Activated T-cell treated with anti-CD3 and anti-CD28 coated beads, Interleukin-2, amount 50 U/mL, for 24 hours (primary cell): Measurements from ENCODE around the gene CD55.

ENCODE experiments used
- DNase-seq: peaks from one replicate; pipeline ENCODE4 v3.0.0-alpha.2; 2020
- H3K27ac Mint-ChIP-seq: 2 replicates; pipeline ENCODE4 v1.8.0; 2020; ENCODE audit warnings: mild to moderate bottlenecking, mixed read lengths
- H3K27me3 Mint-ChIP-seq: 2 replicates; pipeline ENCODE4 v1.8.0; 2020; ENCODE audit warnings: mixed read lengths
- H3K36me3 Mint-ChIP-seq: 2 replicates; pipeline ENCODE4 v1.8.0; 2020; ENCODE audit warnings: low read depth, mixed read lengths
- H3K4me1 Mint-ChIP-seq: 2 replicates; pipeline ENCODE4 v1.8.0; 2020; ENCODE audit warnings: low read depth, mixed read lengths
- H3K4me3 Mint-ChIP-seq: 2 replicates; pipeline ENCODE4 v1.8.0; 2020; ENCODE audit warnings: mild to moderate bottlenecking, moderate library complexity, mixed read lengths
- H3K9me3 Mint-ChIP-seq: 2 replicates; pipeline ENCODE4 v1.8.0; 2020; ENCODE audit warnings: mixed read lengths

CD55 gene, protein sequence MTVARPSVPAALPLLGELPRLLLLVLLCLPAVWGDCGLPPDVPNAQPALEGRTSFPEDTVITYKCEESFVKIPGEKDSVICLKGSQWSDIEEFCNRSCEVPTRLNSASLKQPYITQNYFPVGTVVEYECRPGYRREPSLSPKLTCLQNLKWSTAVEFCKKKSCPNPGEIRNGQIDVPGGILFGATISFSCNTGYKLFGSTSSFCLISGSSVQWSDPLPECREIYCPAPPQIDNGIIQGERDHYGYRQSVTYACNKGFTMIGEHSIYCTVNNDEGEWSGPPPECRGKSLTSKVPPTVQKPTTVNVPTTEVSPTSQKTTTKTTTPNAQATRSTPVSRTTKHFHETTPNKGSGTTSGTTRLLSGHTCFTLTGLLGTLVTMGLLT

DNA sequence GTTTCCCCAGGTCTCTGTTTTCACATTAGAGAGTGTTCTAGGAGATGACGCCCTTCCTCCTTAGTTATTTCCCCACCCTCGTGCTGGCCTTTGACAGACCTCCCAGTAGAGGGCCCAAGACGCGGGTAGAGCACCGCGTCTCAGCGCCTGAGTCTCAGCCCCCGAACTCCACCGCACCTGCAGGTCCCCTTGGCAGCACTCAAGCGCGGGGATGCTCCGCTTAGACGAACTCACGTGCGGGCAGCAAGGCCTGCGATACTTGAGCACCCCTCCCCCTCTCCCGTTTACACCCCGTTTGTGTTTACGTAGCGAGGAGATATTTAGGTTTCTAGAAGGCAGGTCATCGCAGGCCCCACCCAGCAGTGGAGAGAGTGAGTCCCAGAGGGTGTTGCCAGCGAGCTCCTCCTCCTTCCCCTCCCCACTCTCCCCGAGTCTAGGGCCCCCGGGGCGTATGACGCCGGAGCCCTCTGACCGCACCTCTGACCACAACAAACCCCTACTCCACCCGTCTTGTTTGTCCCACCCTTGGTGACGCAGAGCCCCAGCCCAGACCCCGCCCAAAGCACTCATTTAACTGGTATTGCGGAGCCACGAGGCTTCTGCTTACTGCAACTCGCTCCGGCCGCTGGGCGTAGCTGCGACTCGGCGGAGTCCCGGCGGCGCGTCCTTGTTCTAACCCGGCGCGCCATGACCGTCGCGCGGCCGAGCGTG is at the start of gene CD55:
Gene CD55, plus strand, starts transcription at position 600 of the 711 bp plus-strand sequence. Its CDS starts 88 bp downstream, at position 688.
- H3K36me3 Mint-ChIP-seq, result peaks cover 46% of the 10 kb centered on the region
- H3K4me3 Mint-ChIP-seq, result peak within 1 kb of the TSS; percentile 97
- no peaks in the 10 kb centered on the region for H3K27me3 Mint-ChIP-seq
- peaks cover 32% of the 10 kb centered on the region for H3K4me1 Mint-ChIP-seq
- H3K27ac Mint-ChIP-seq, result peak within 1 kb of the TSS; percentile 98
- H3K9me3 Mint-ChIP-seq, result no peaks in the 10 kb centered on the region
- peak; percentile 96 for DNase-seq

DNA sequence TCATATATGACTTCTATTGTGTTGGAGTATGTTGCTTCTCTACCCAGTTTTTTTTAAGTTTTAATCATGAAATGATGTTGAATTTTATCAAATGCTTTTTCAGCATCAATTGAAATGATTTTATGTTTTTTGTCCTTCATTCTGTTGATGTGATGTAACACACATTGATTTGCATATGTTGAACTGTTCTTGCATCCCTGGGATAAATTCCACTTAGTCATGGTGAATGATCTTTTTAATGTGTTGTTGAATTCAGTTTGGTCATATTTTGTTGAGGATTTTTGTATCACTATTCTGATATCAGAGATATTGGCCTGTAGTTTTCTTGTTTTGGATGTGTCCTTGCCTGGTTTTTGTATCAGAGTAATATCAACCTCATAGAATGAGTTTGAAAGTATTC is 46.6 kb upstream of the CD55 start:
- H3K27ac Mint-ChIP-seq, result no peak overlapping the region
- no peaks in the 10 kb centered on the region for H3K27me3 Mint-ChIP-seq
- H3K36me3 Mint-ChIP-seq, result no peaks in the 10 kb centered on the region
- DNase-seq, result no peak
- peaks cover 17% of the 10 kb centered on the region for H3K9me3 Mint-ChIP-seq
- peaks cover 11% of the 10 kb centered on the region for H3K4me1 Mint-ChIP-seq
- no peak overlapping the region for H3K4me3 Mint-ChIP-seq

DNA sequence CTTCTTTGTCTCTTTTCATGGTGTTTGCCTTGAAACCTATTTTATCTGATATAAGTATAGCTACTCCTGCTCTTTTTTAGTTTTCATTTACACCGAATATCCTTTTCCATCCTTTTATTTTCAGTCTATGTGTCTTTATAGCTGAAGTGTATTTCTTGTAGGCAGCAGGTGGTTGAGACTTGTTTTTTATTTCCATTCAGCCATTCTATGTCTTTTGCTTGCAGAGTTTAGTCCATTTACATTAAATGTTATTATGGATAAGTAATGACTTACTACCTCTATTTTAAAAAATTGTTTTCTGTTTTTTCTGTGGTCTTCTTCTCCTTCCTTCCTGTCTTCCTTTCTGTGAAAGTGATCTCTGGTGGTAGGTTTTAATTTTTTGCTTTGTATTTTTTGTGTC is 45.0 kb upstream of the CD55 start:
- Mint-ChIP-seq H3K36me3 (no peaks in the 10 kb centered on the region), H3K27me3 (no peaks in the 10 kb centered on the region), H3K27ac (no peak overlapping the region), H3K4me3 (no peak overlapping the region), H3K9me3 (peaks cover 17% of the 10 kb centered on the region), H3K4me1 (peaks cover 17% of the 10 kb centered on the region)
- no peak for DNase-seq

DNA sequence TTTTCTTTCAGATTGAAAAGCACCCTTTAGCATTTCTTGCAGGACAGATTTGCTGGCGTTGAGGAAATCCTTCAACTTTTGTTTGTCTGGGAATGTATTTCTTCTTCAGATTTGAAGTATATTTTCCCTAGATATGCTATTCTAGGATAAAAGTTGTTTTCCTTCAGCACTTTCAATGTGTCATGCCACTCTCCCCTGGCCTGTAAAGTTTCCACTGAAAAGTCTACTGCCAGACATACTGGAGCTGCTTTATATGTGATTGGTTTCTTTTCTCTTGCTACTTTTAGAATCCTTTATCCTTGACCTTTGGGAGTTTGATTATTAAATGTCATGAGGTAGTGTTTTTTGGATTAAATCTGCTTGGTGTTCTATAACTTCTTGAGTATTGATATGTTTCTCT is 44.2 kb upstream of the CD55 start:
- Mint-ChIP-seq H3K9me3 (peaks cover 12% of the 10 kb centered on the region), H3K4me1 (peaks cover 25% of the 10 kb centered on the region), H3K4me3 (no peak overlapping the region), H3K36me3 (no peaks in the 10 kb centered on the region), H3K27me3 (no peaks in the 10 kb centered on the region), H3K27ac (no peak overlapping the region)
- DNase-seq, result no peak

DNA sequence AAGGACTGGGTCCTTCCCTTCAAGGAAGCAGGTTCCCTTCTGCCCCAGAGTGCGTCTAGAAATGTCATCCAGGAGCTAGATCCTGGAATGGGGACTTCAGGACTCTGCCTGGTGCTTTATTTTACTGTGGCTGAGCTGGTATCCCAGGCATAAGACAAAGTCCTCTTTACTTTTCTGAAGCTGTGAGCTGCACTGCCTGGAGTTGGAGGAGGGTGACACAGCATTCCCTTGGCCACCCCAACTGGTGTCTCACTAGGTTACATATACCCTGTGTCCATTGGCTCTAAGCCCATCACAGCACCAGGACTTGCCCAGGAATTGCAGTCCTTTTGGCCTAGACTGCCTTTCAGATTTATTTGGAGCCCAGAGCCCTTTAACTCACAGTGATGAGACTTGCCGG is 41.8 kb upstream of the CD55 start:
- H3K27ac Mint-ChIP-seq, result no peak overlapping the region
- DNase-seq, result no peak
- peaks cover 44% of the 10 kb centered on the region for H3K4me1 Mint-ChIP-seq
- no peak overlapping the region for H3K4me3 Mint-ChIP-seq
- H3K9me3 Mint-ChIP-seq, result peaks cover 7% of the 10 kb centered on the region
- no peaks in the 10 kb centered on the region for H3K36me3 Mint-ChIP-seq
- no peaks in the 10 kb centered on the region for H3K27me3 Mint-ChIP-seq

DNA sequence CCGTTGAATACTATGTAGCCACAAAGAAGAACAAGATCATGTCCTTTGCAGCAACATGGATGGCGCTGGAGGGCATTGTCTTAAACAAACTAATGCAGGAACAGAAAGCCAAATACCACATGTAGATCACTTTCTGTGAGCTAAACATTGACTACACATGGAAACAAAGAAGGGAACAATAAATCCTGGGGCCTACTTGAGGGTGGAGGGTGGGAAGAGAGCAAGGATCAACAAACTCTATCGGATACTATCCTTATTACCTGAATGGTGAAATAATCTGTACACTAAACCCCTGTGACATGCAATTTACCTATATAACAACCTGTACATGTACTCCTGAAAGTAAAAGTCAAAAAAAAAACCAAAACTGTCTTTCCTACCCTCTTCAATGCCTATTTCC is 40.8 kb upstream of the CD55 start:
- Mint-ChIP-seq H3K4me3 (no peak overlapping the region), H3K4me1 (peaks cover 44% of the 10 kb centered on the region), H3K27ac (no peak overlapping the region)

DNA sequence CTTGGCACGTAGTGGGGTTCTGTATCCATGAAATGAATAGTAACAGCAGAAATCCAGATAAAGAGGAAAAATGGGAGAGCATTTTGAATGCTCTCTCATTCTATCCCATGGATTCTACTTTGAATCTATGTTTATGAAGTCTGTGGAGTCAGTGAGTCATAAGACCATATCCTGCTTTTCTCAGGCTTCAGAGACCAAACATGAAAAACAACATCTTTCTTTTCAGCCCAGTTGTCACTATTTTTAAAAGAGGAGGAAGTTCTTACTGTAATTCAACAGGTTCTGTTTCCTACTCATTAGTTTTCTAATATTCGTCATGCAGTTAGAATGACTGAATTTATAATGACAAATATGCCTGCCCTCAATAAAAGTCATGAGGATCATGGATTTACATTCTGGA is 39.4 kb upstream of the CD55 start:
- Mint-ChIP-seq H3K4me1 (peaks cover 42% of the 10 kb centered on the region), H3K27ac (no peak overlapping the region), H3K9me3 (no peaks in the 10 kb centered on the region), H3K27me3 (no peaks in the 10 kb centered on the region), H3K36me3 (no peaks in the 10 kb centered on the region), H3K4me3 (no peak overlapping the region)
- DNase-seq, result no peak

More for the DNA sequence above, 40.8 kb upstream of the CD55 start:
- no peak for DNase-seq
- Mint-ChIP-seq H3K36me3 (no peaks in the 10 kb centered on the region), H3K27me3 (no peaks in the 10 kb centered on the region), H3K9me3 (no peaks in the 10 kb centered on the region)

DNA sequence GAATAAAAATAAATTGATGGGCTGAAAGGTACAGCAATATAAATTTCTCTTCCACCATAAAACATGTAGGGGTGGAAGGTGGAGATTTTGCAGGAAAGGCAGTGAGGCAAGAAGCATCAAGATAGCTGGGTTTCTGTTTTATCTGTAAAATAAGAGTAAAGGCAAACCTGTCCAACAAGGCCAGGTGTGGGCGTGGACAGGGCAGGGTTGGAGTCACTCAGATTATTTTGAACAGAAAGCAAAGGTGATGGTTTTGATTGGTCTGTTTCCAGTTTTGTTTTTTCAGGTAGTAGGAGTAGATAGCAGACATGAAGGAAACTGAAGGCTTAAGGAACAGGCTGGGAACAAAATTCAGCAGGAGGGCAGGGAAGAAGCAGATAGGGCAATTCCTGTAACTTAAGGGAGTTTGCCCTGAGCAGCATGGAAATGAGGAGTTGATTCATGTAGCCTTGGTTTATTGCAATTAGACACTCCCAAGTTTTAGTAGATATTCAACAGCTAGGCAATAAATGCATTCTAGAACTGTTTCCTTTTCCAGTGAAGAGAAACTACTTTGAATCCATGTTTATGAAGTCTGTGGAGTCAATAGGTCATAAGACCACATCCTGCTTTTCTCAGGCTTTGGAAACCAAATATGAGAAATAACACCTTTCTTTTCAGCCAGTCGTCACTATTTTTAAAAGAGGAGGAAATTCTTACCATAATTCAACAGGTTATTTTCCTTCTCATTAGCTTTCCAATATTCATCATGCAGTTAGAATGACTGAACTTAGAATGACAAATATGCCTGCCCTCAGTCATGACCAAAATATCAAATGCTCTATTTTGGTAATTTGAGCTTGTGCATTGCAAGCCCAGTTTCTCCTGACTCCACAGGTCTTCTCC is 38.7 kb upstream of the CD55 start:
- no peak for DNase-seq
- H3K36me3 Mint-ChIP-seq, result no peaks in the 10 kb centered on the region
- no peak overlapping the region for H3K4me3 Mint-ChIP-seq
- peaks cover 36% of the 10 kb centered on the region for H3K4me1 Mint-ChIP-seq
- no peaks in the 10 kb centered on the region for H3K9me3 Mint-ChIP-seq
- H3K27me3 Mint-ChIP-seq, result no peaks in the 10 kb centered on the region
- peak overlapping the region; percentile 14 for H3K27ac Mint-ChIP-seq

DNA sequence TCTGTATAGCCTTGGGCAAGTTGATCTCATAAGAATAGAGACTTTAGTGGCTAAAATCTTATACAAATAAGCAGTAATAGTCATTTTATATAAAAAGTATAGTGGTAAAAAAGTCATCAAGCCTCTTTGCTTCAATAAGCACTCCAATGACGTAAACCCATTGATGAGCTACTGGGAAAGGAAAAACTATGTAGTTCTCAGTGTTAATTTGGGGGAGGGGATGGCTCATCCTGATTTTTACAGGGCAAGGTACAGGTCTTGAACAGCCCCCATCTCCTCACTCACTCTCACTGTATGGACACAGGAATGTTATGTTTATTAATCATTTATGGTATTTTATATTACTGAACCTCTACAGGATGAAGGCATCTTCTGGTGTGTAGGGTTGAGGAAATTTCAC is 38.1 kb upstream of the CD55 start:
- Mint-ChIP-seq H3K4me3 (no peak overlapping the region), H3K27ac (no peak overlapping the region), H3K9me3 (no peaks in the 10 kb centered on the region), H3K36me3 (no peaks in the 10 kb centered on the region), H3K27me3 (no peaks in the 10 kb centered on the region), H3K4me1 (peaks cover 35% of the 10 kb centered on the region)
- DNase-seq, result no peak

DNA sequence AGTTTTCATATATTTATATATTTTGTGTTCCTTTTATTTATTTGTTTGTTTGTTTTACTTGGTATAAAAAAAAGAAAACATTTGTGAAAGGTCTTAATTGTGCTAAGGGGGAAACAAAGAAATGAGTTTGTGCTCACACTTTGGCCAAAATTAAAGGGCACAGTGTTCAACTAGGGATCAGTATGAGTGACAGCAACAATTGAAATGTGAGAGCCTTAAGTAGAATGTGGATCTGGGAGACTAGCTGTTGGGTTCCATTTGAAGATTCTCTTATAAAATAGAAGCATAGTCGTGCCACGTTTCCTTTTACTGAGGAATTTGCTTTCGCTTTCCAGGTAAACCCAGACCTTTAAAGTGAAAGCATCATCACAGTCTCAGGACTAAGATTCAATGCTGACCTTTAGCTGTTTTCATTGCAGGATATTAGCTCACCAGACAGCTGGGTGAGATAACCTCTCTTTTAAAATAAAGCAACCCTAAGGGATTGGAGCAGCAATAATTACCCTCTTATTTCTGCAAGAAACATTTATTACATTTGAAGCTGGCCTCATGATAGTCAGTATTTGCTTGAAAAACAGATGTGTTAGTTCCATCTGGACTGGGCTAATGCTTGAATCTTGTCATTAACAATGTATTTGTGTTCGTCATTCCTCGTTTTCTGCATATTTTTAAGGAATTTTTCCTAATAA is 37.1 kb upstream of the CD55 start:
- no peak overlapping the region for H3K4me3 Mint-ChIP-seq
- peaks cover 35% of the 10 kb centered on the region for H3K4me1 Mint-ChIP-seq
- no peak for DNase-seq
- no peak overlapping the region for H3K27ac Mint-ChIP-seq
- H3K9me3 Mint-ChIP-seq, result no peaks in the 10 kb centered on the region
- no peaks in the 10 kb centered on the region for H3K27me3 Mint-ChIP-seq
- no peaks in the 10 kb centered on the region for H3K36me3 Mint-ChIP-seq

DNA sequence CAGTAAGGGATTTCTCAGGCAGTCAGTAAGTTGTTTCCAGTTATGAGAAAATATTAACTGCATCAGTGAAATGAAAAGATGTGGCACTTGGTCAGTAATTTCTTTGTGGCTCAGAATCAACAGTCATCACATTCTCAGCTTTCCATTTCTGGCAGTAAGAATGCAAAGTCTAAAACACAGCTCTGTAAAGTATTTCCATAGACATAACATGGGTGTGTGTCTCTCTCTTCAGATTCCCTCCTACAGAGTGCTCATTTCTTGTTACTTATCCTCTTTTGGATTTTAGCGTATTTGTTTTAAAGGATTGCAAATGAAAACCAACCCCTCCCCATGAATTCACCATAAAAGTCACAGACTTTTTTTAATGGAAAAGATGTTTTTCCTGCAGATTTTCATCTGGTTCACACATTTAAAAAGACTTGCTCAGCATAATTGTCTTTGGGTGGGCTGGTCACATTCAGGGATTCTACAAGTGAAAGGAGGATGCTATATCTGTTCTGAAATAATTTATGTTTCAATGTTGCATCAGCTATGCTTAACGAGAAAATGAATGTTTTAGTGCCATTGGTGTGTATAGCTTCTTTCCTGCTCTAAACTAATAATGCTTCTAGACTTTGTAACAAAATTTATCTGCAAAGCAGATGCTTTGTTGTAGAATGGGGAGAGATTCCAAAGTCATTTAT is 34.6 kb upstream of the CD55 start:
- peaks cover 9% of the 10 kb centered on the region for H3K9me3 Mint-ChIP-seq
- no peak for DNase-seq
- no peak overlapping the region for H3K27ac Mint-ChIP-seq
- H3K36me3 Mint-ChIP-seq, result no peaks in the 10 kb centered on the region
- H3K4me3 Mint-ChIP-seq, result no peak overlapping the region
- peaks cover 25% of the 10 kb centered on the region for H3K4me1 Mint-ChIP-seq
- H3K27me3 Mint-ChIP-seq, result no peaks in the 10 kb centered on the region

DNA sequence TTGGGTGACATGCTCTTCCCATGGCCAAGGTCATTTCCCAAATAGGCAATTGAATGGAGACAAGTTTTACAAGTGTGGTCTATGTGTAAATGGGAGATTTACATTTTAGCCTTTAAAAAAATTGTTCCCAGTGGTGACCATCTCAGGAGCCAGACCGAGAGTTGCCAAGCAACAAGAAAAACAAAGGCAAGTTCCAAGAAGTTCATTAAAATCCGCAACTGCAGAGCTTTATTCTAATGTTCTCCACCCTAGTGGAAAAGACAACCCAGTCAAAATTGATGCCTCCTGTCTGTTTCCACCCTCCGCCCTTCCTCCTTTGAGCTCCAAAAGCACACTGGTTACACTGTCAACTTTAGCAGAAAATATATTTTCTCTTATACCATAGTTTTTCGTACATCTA is 33.2 kb upstream of the CD55 start:
- H3K36me3 Mint-ChIP-seq, result peaks cover 2% of the 10 kb centered on the region
- no peak overlapping the region for H3K27ac Mint-ChIP-seq
- no peak for DNase-seq
- H3K27me3 Mint-ChIP-seq, result no peaks in the 10 kb centered on the region
- H3K4me3 Mint-ChIP-seq, result no peak overlapping the region
- H3K4me1 Mint-ChIP-seq, result peaks cover 11% of the 10 kb centered on the region
- H3K9me3 Mint-ChIP-seq, result peaks cover 16% of the 10 kb centered on the region

DNA sequence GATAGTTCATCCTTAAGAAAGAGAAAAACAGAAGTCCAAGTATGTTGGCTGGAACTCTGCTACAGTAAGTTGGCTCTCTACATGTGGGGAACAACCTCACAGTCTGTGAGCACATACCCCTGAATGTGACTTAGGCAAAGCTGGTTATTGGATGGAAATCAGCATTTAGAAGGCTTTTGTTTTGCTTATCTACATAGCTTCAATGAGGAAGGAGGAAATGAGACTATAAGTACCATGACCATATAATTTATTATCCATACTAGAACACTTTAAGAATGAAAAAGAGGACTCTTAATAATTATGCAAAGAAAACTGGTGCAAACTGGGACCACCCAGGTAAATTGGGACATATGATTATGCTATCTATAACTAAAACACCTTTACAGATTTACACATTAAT is 31.7 kb upstream of the CD55 start:
- no peak for DNase-seq
- Mint-ChIP-seq H3K27ac (no peak overlapping the region), H3K36me3 (peaks cover 2% of the 10 kb centered on the region), H3K4me3 (no peak overlapping the region), H3K27me3 (no peaks in the 10 kb centered on the region), H3K9me3 (peaks cover 16% of the 10 kb centered on the region), H3K4me1 (peaks cover 2% of the 10 kb centered on the region)

DNA sequence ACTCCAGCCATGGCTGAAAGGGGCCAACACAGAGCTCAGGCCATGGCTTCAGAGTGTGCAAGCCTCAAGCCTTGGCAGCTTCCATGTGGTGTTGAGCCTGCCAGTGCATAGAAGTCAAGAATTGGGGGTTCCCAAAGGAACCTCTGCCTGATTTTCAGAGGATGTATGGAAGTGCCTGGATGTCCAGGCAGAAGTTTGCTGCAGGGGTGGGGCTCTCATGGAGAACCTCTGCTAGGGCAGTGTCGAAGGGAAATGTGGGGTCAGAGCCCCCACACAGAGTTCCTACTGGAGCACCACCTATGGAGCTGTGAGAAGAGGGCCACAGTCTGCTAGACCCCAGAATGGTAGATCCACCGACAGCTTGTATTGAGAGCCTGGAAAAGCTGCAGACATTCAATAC is 29.8 kb upstream of the CD55 start:
- H3K4me1 Mint-ChIP-seq, result no peaks in the 10 kb centered on the region
- no peaks in the 10 kb centered on the region for H3K27me3 Mint-ChIP-seq
- no peak overlapping the region for H3K4me3 Mint-ChIP-seq
- H3K9me3 Mint-ChIP-seq, result peaks cover 16% of the 10 kb centered on the region
- DNase-seq, result no peak
- H3K27ac Mint-ChIP-seq, result no peak overlapping the region
- peaks cover 2% of the 10 kb centered on the region for H3K36me3 Mint-ChIP-seq
